ENCODE results near the gene OTOG.

GRCh38 chr11:17528906-17529843 is 17.9 kb upstream of the OTOG start:
- no peak for TF ChIP-seq EZH2phosphoT487 (IDR thresholded peaks at IDR 0.05; ENCODE audit: insufficient read depth, low read depth)
- TF ChIP-seq EZH2 (IDR thresholded peaks at IDR 0.05; ENCODE audit: insufficient read depth, poor library complexity, severe bottlenecking): no peak

Data from GM23248 (cell line).